HG03045 (cell line): ENCODE results near the gene ONECUT1.
"Not testable (repeated sequence)": the region's sequence is repeated elsewhere in the genome, so short reads cannot be mapped to it uniquely, and the experiment has no call there.

ENCODE experiments used
- ATAC-seq: cut with Tn5 transposase; IDR thresholded peaks from one replicate; pipeline ENCODE4 v1.9.1; 2021; ENCODE audit warnings: mild to moderate bottlenecking, moderate library complexity; ENCODE audit not compliant: unreplicated experiment

ONECUT1 gene

GRCh38 chr15:52790169-52790708, at the start of gene ONECUT1:
Gene ONECUT1, minus strand, starts transcription at chr15:52790336. Its CDS starts 452 bp downstream, at chr15:52789884.
- peak; percentile 75 for ATAC-seq

GRCh38 chr15:52834379-52834778, 44.2 kb upstream of the ONECUT1 start:
- no peak for ATAC-seq

- ATAC-seq, result not testable (repeated sequence)
Observed at GRCh38 chr15:52824169-52824942, 34.2 kb upstream of the ONECUT1 start.

- no peak for ATAC-seq
Observed at GRCh38 chr15:52822475-52822874, 32.3 kb upstream of the ONECUT1 start.

- no peak for ATAC-seq
Observed at GRCh38 chr15:52819253-52819652, 29.1 kb upstream of the ONECUT1 start.

GRCh38 chr15:52815899-52816298, 25.8 kb upstream of the ONECUT1 start:
- not testable (repeated sequence) for ATAC-seq

GRCh38 chr15:52808996-52809395, 18.9 kb upstream of the ONECUT1 start:
- ATAC-seq, result no peak

- no peak for ATAC-seq
Observed at GRCh38 chr15:52808441-52808840, 18.3 kb upstream of the ONECUT1 start.

- ATAC-seq, result no peak
Observed at GRCh38 chr15:52806284-52806655, 16.1 kb upstream of the ONECUT1 start.

- ATAC-seq, result no peak
Observed at GRCh38 chr15:52805351-52806283, 15.5 kb upstream of the ONECUT1 start.

- no peak for ATAC-seq
Observed at GRCh38 chr15:52804526-52805081, 14.5 kb upstream of the ONECUT1 start.

- no peak for ATAC-seq
Observed at GRCh38 chr15:52803467-52804306, 13.6 kb upstream of the ONECUT1 start.

- ATAC-seq, result no peak
Observed at GRCh38 chr15:52803108-52803466, 13.0 kb upstream of the ONECUT1 start.

- ATAC-seq, result no peak
Observed at GRCh38 chr15:52802110-52802509, 12.0 kb upstream of the ONECUT1 start.

GRCh38 chr15:52801748-52802085, 11.6 kb upstream of the ONECUT1 start:
- no peak for ATAC-seq

- no peak for ATAC-seq
Observed at GRCh38 chr15:52800828-52801747, 11.0 kb upstream of the ONECUT1 start.

- ATAC-seq, result no peak
Observed at GRCh38 chr15:52799145-52799811, 9.1 kb upstream of the ONECUT1 start.

- no peak for ATAC-seq
Observed at GRCh38 chr15:52798529-52799101, 8.5 kb upstream of the ONECUT1 start.
